Thoracic aorta (tissue), 2 donors: ENCODE results near the gene CCDC187. TPM values are rescaled to one million over a fixed set of nuclear protein-coding genes. Genes with fewer than 3 reads are reported as not detected.

Source experiments
- ATAC-seq: fragments of 150-250 bp; one replicate; pipeline ENCODE4 v1.8.0; 2017; ENCODE audit warnings: low read depth; ENCODE audit not compliant: insufficient number of reproducible peaks, low FRiP score
- DNase-seq: peaks from one replicate; pipeline ENCODE4 v3.0.0-alpha.2; 2020; ENCODE audit warnings: low spot score
- H3K27ac ChIP-seq, 2 donors: fragments of 200-600 bp; sonication (generic); 1 replicate in 1 of 2; 2 replicates in 1 of 2; pipeline ENCODE4 v1.5.1; 2016; ENCODE audit warnings: mild to moderate bottlenecking in 2 of 2, moderate library complexity in 2 of 2
- H3K27me3 ChIP-seq: fragments of 200-600 bp; sonication (generic); replicated peaks from 2 replicates; pipeline ENCODE4 v1.6.0; 2016; ENCODE audit warnings: mild to moderate bottlenecking; ENCODE audit not compliant: insufficient read depth
- H3K36me3 ChIP-seq: fragments of 200-600 bp; sonication (generic); one replicate; pipeline ENCODE4 v1.5.1; 2016
- H3K4me1 ChIP-seq, 2 donors: fragments of 200-600 bp; sonication (generic); 1 replicate in 1 of 2; 2 replicates in 1 of 2; pipeline versions ENCODE4 v1.5.1 to v1.6.0; 2016; ENCODE audit warnings: low read depth in 2 of 2, mild to moderate bottlenecking in 1 of 2; ENCODE audit not compliant: control insufficient read depth in 1 of 2
- H3K4me3 ChIP-seq: fragments of 200-600 bp; sonication (generic); 2 replicates; pipeline ENCODE4 v1.5.1; 2016; ENCODE audit warnings: mild to moderate bottlenecking
- H3K9me3 ChIP-seq: fragments of 200-600 bp; sonication (generic); 2 replicates; pipeline ENCODE4 v1.5.1; 2016
- total RNA-seq, 2 donors: library from RNA; depleted of rRNA; stranded (reverse); fragments of >200 nt; gene quantifications; one replicate each; pipeline versions ENCODE4 v1.1.0 to v1.2.3, GENCODE V29; 2016
- TF ChIP-seq, protein P1 (sequence below): fragments of 200-600 bp; sonication (generic); IDR thresholded peaks from one replicate; pipeline ENCODE4 v1.5.1; 2019; ENCODE audit warnings: antibody characterized with exemption

Gene CCDC187
- total RNA-seq, 2 donors from 2014 or later: not detected

DNA sequence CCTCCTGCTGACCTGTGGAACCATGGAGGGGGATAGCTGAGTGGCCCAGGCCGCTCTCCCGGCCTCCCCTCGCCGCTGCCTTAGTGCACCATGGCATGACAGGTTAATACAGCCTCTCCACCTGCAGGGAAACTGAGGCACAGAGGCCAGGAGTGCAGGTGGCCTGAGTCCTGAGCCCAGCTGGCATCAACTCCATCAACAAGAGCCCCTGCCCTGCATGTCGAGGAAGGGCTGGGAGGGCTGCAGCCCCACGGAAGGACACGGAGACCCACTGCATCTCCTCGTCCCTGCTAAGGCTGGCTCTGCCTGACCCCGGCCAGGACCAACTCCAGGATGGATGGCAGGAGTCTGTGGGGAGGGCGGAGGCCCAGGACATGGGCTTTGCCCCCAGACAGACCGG lies 27.2 kb downstream of the CCDC187 start:
- Histone ChIP-seq H3K27ac (no peak overlapping the region), H3K9me3 (no peaks in the 10 kb centered on the region), H3K4me3 (no peak overlapping the region), H3K4me1 (no peaks in the 10 kb centered on the region), H3K36me3 (no peaks in the 10 kb centered on the region), H3K27me3 (no peaks in the 10 kb centered on the region)
- TF ChIP-seq, protein P1, sequence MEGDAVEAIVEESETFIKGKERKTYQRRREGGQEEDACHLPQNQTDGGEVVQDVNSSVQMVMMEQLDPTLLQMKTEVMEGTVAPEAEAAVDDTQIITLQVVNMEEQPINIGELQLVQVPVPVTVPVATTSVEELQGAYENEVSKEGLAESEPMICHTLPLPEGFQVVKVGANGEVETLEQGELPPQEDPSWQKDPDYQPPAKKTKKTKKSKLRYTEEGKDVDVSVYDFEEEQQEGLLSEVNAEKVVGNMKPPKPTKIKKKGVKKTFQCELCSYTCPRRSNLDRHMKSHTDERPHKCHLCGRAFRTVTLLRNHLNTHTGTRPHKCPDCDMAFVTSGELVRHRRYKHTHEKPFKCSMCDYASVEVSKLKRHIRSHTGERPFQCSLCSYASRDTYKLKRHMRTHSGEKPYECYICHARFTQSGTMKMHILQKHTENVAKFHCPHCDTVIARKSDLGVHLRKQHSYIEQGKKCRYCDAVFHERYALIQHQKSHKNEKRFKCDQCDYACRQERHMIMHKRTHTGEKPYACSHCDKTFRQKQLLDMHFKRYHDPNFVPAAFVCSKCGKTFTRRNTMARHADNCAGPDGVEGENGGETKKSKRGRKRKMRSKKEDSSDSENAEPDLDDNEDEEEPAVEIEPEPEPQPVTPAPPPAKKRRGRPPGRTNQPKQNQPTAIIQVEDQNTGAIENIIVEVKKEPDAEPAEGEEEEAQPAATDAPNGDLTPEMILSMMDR: no peak
- DNase-seq (no peak), ATAC-seq (no peak)

DNA sequence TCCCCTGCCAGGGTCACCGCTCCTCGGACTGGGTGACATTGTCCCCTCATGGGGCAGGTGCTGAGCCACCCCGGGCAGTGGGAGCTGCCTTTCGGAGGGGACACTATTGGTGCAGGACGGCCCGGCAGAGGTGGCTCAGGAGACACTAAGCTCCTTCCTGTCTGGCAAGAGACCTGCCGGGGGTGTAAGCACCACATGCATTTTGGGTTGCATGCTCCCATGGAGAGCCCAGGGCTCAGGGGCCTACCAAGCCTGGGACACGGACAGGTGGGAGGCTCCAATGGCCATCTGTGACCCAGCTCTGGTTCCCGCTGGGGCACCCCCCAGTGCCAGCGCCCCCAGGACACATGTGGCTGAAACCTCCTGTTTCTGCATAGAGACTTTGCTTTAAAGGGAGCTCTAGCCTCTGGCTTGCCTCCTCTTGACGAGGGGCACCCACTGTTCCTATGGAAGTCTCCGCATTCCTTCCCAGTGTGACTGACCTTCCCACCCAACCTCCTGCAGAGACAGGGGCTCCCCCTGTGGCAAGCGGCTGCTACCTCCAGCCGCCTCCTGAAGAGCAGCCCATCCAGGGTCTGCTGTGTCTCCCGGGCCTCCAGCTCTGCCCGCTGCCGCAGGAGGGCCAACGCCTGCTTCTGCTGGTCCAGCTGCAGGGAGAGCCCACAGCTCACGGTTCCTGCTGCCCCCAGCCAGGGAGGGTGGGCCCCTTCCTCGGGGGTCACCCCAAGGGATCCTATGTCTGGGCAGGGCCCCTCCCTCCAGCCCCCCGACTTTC lies 28.1 kb downstream of the CCDC187 start:
- Histone ChIP-seq H3K36me3 (no peaks in the 10 kb centered on the region), H3K9me3 (no peaks in the 10 kb centered on the region), H3K27me3 (no peaks in the 10 kb centered on the region), H3K4me3 (no peak overlapping the region), H3K27ac (no peak overlapping the region), H3K4me1 (no peaks in the 10 kb centered on the region)
- DNase-seq (no peak), ATAC-seq (no peak)
- TF ChIP-seq, protein P1: no peak

DNA sequence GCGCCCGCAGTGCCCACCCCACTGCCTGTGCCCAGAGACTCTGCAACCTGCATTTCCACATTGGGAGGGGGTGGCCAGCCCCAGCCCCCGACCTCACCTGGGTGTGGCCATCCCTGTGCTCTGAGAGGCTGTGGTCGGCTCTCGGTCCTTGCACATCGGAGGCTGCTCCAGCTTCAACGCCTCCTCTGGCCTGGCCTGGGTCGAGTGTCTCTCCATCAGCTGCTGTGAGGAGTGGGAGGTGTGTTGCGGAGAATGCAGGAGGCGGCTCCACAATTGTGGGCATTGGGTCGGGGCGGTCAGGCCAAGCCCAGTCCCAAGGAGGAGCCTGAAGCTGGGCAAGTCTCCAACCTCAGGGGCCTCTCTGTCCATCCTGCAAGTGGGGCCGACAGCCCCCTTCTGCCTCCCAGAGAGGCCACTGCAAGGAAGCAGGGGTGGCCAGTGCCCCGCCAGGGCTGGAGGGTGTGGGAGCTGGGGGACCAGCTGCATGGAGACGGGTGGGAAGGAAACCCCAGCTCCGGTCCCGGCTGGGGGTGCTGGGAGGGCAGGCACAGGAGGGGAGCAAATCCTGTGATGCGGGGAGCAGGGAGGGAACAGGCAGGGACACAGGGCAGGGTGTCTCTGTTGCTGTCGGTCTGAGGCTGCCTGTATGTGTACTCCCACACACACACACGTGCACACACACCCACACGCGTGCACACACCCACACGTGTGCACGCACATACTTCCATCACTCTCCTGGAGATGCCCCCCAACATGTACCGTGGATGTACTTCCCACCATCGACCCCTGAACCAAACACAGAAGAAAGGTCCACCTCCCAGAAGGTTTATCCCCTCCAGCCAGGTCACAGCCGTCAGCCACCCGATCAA lies 28.9 kb downstream of the CCDC187 start:
- ATAC-seq: no peak
- TF ChIP-seq, protein P1: no peak
- H3K4me3 ChIP-seq: no peak overlapping the region
- no peaks in the 10 kb centered on the region for H3K36me3 ChIP-seq
- H3K27ac ChIP-seq: no peak overlapping the region
- no peaks in the 10 kb centered on the region for H3K4me1 ChIP-seq
- no peaks in the 10 kb centered on the region for H3K9me3 ChIP-seq
- DNase-seq: no peak
- H3K27me3 ChIP-seq: no peaks in the 10 kb centered on the region

DNA sequence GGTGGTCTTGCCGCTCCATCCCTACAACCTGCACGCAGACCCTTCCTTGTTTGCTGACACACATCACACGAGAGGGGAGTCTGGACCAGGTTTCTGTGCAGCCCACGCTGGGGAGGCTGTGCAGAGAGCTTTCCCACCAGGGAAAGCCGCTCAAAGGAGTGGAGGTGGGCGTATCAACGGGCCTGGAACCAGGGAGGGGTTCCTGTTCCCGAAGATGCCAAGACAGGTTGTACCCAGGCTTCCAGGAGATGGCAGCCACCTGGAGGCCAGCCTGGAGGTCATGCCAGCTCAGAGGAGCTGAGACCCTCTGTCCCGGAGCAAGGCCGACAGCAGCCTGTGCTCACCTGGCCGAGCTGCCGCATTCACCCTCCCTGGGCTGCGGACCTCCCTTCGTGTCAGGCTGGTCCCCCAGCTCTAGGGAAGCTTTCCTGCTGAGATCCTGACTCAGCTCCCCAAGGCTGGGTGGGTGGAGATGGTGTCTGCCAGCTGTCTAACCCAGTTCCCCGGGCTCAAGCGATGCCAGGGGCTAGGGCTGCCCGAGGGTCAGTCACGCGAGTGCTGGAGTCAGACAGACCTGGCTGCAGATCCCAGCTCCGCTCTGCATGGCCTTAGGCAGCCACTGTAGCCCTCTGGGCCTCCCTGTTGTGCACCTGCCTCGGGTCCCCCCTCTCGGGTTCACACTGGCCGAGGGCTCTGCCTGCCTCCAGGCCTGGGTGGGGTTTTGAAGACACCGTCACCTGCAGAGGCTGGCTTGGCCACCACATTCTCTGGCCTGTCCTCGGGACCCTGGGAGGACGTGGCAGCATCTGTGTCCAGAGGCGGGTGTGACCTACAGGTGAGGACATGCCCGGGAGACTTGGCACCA lies 29.7 kb downstream of the CCDC187 start:
- no peaks in the 10 kb centered on the region for H3K9me3 ChIP-seq
- no peaks in the 10 kb centered on the region for H3K27me3 ChIP-seq
- TF ChIP-seq, protein P1: no peak
- H3K4me3 ChIP-seq: no peak overlapping the region
- H3K4me1 ChIP-seq: no peaks in the 10 kb centered on the region
- H3K27ac ChIP-seq: no peak overlapping the region
- ATAC-seq: no peak
- no peaks in the 10 kb centered on the region for H3K36me3 ChIP-seq
- DNase-seq: no peak
